Common myeloid progenitor, CD34-positive (primary cell): Measurements from ENCODE around the gene GPX4.

Source experiments
- CTCF ChIA-PET: fragments of 350-600 bp; sonication (Branson Sonifier 250); formaldehyde crosslinking; loops from one replicate; lab custom pipeline; 2021; ENCODE audit warnings: antibody characterized with exemption; lab: Charles Lee
- POLR2A ChIA-PET: fragments of 350-600 bp; sonication (Branson Sonifier 250); formaldehyde crosslinking; loops from one replicate; lab custom pipeline; 2021; ENCODE audit warnings: antibody characterized with exemption; lab: Charles Lee
- DNase-seq, 3 donors: peaks; one replicate each; pipeline versions ENCODE4 v3.0.0 to v3.0.0-alpha.2; 2013
- H3K27ac ChIP-seq, 2 experiments: 1 replicate in 1 of 2; 2 replicates in 1 of 2; pipeline ENCODE4 v1.7.0; 2013; ENCODE audit warnings: inconsistent platforms in 2 of 2, low read length in 2 of 2, mild to moderate bottlenecking in 2 of 2, low read depth in 1 of 2, moderate library complexity in 1 of 2; ENCODE audit not compliant: severe bottlenecking in 2 of 2, insufficient read depth in 1 of 2, poor library complexity in 1 of 2
- H3K27me3 ChIP-seq, 5 experiments: replicated peaks in 2 of 5; 1 replicate in 3 of 5; 2 replicates in 2 of 5; pipeline versions ENCODE4 v1.6.1 to v1.7.0; 2013; ENCODE audit warnings: low read length in 4 of 5, mild to moderate bottlenecking in 2 of 5, moderate library complexity in 2 of 5, inconsistent platforms in 1 of 5; ENCODE audit not compliant: insufficient read depth in 5 of 5, control insufficient read depth in 4 of 5
- H3K36me3 ChIP-seq, 4 experiments: 1 replicate in 2 of 4; 2 replicates in 2 of 4; pipeline versions ENCODE4 v1.6.1 to v1.7.0; 2013; ENCODE audit warnings: low read length in 3 of 4, control low read depth in 1 of 4, mild to moderate bottlenecking in 1 of 4; ENCODE audit not compliant: control insufficient read depth in 4 of 4, insufficient read depth in 4 of 4
- H3K4me1 ChIP-seq, 4 experiments: 1 replicate in 3 of 4; 2 replicates in 1 of 4; pipeline versions ENCODE4 v1.6.1 to v1.7.1; 2013; ENCODE audit warnings: low read length in 3 of 4, mild to moderate bottlenecking in 3 of 4, control low read depth in 1 of 4, inconsistent platforms in 1 of 4, moderate library complexity in 1 of 4; ENCODE audit not compliant: control insufficient read depth in 4 of 4, insufficient read depth in 4 of 4; ENCODE audit errors: control extremely low read depth in 1 of 4
- H3K4me3 ChIP-seq, 7 experiments: 1 replicate in 4 of 7; 2 replicates in 3 of 7; pipeline versions ENCODE4 v1.5.1 to v1.7.0; 2013; ENCODE audit warnings: mild to moderate bottlenecking in 7 of 7, low read length in 6 of 7, moderate library complexity in 6 of 7, inconsistent platforms in 2 of 7, low read depth in 2 of 7, control low read depth in 1 of 7; ENCODE audit not compliant: insufficient read depth in 4 of 7, control insufficient read depth in 1 of 7; ENCODE audit errors: extremely low read depth in 1 of 7
- H3K9me3 ChIP-seq, 5 experiments: 1 replicate in 4 of 5; 2 replicates in 1 of 5; pipeline versions ENCODE4 v1.6.1 to v1.7.1; 2013; ENCODE audit warnings: low read length in 4 of 5, mild to moderate bottlenecking in 2 of 5, inconsistent platforms in 1 of 5, low read depth in 1 of 5, moderate library complexity in 1 of 5; ENCODE audit not compliant: control insufficient read depth in 4 of 5, insufficient read depth in 2 of 5; ENCODE audit errors: control extremely low read depth in 1 of 5
- WGBS: methylation state at CpG from one replicate; pipeline ENCODE4 v1.1.5; 2013; ENCODE audit not compliant: insufficient coverage; 5-methylcytosine and 5-hydroxymethylcytosine counted together

Gene GPX4

GRCh38 chr19:1089891-1090290, 13.9 kb upstream of the GPX4 start:
- Histone ChIP-seq H3K4me1 (peaks cover 2 to 52% (median 50%) of the 10 kb centered on the region in 4 experiments), H3K27me3 (no peaks in the 10 kb centered on the region), H3K27ac (no peak overlapping the region), H3K36me3 (peaks cover 5 to 58% (median 39%) of the 10 kb centered on the region in 4 experiments), H3K4me3 (no peak overlapping the region), H3K9me3 (no peaks in the 10 kb centered on the region)
- DNase-seq, result peak in 2 of 3 donors; percentile 40 to 59
- ChIA-PET CTCF (interaction anchor here (1.2 to 7.1 kb wide), 2 partner anchors 23 to 68 kb away, joined by 3 to 34 read pairs; partner anchors contain the start of genes ARHGAP45 and RNU6-2), POLR2A (interaction anchor here (0.6 to 1.4 kb wide), 2 partner anchors 15 to 179 kb away, joined by 3 read pairs; no protein-coding TSS in a partner anchor)
- 82% methylated on average over 6 of the region's 22 CpGs for WGBS

- H3K27ac ChIP-seq, result no peak overlapping the region
- no peak overlapping the region for H3K4me3 ChIP-seq
- no peaks in the 10 kb centered on the region for H3K9me3 ChIP-seq
- H3K4me1 ChIP-seq, result peaks cover 2 to 58% (median 55%) of the 10 kb centered on the region in 4 experiments
- H3K36me3 ChIP-seq, result peaks cover 3 to 53% (median 32%) of the 10 kb centered on the region in 4 experiments
- ChIA-PET CTCF (interaction anchor here (1.0 to 7.1 kb wide), 2 partner anchors 10 to 25 kb away, joined by 3 to 34 read pairs; partner anchors contain the start of gene ARHGAP45), POLR2A (no interaction called here)
- no peaks in the 10 kb centered on the region for H3K27me3 ChIP-seq
- WGBS, result 98% methylated on average over 37 of the region's 38 CpGs
- DNase-seq, result no peak
Measured at GRCh38 chr19:1090731-1091543, 12.9 kb upstream of the GPX4 start.

- DNase-seq, result no peak
- no peaks in the 10 kb centered on the region for H3K9me3 ChIP-seq
- peaks cover 2 to 56% (median 50%) of the 10 kb centered on the region in 4 experiments for H3K4me1 ChIP-seq
- CTCF ChIA-PET, result interaction anchor here (1.0 to 7.1 kb wide), 2 partner anchors 10 to 25 kb away, joined by 3 to 34 read pairs; partner anchors contain the start of gene ARHGAP45
- H3K27me3 ChIP-seq, result no peaks in the 10 kb centered on the region
- H3K36me3 ChIP-seq, result peaks cover 3 to 45% (median 25%) of the 10 kb centered on the region in 4 experiments
- no peak overlapping the region for H3K4me3 ChIP-seq
- H3K27ac ChIP-seq, result no peak overlapping the region
- POLR2A ChIA-PET, result no interaction called here
- 95% methylated on average over 21 of the region's 27 CpGs for WGBS
Measured at GRCh38 chr19:1091544-1092175, 12.1 kb upstream of the GPX4 start.

- WGBS, result 97% methylated on average over 12 of the region's 15 CpGs
- peaks cover 0 to 39% (median 37%) of the 10 kb centered on the region in 4 experiments for H3K4me1 ChIP-seq
- POLR2A ChIA-PET, result interaction anchor here (0.7 kb wide), 1 partner anchor 17 kb away, joined by 3 read pairs; no protein-coding TSS in a partner anchor
Measured at GRCh38 chr19:1093330-1093729, 10.5 kb upstream of the GPX4 start.

GRCh38 chr19:1093811-1094553, 9.8 kb upstream of the GPX4 start:
- Histone ChIP-seq H3K27ac (peak overlapping the region; percentile 40 to 86), H3K36me3 (peaks cover 3 to 36% (median 23%) of the 10 kb centered on the region in 4 experiments), H3K4me3 (peak overlapping the region; percentile 67 to 93 (median 84)), H3K4me1 (peaks cover 0 to 36% (median 32%) of the 10 kb centered on the region in 4 experiments), H3K9me3 (no peaks in the 10 kb centered on the region), H3K27me3 (no peaks in the 10 kb centered on the region)
- WGBS, result 92% methylated on average over 26 of the region's 32 CpGs
- ChIA-PET POLR2A (interaction anchor here (0.7 to 1.2 kb wide), 2 partner anchors 18 to 159 kb away, joined by 3 read pairs; no protein-coding TSS in a partner anchor), CTCF (interaction anchor here (1.1 to 1.3 kb wide), 2 partner anchors 13 to 27 kb away, joined by 3 to 4 read pairs; partner anchors contain the start of gene ARHGAP45)
- no peak for DNase-seq

More at GRCh38 chr19:1093330-1093729, 10.5 kb upstream of the GPX4 start:
- peak overlapping the region in 2 of 7 experiments; percentile 93 for H3K4me3 ChIP-seq
- no peaks in the 10 kb centered on the region for H3K9me3 ChIP-seq
- CTCF ChIA-PET, result interaction anchor here (1.1 to 1.3 kb wide), 2 partner anchors 13 to 26 kb away, joined by 3 to 4 read pairs; partner anchors contain the start of gene ARHGAP45
- no peaks in the 10 kb centered on the region for H3K27me3 ChIP-seq
- peaks cover 3 to 42% (median 24%) of the 10 kb centered on the region in 4 experiments for H3K36me3 ChIP-seq
- no peak for DNase-seq
- no peak overlapping the region for H3K27ac ChIP-seq

- 0% methylated on average over 18 of the region's 19 CpGs for WGBS
- ChIA-PET POLR2A (interaction anchor here (1.2 kb wide), 1 partner anchor 159 kb away, joined by 3 read pairs; no protein-coding TSS in a partner anchor), CTCF (interaction anchor here (1.3 kb wide), 1 partner anchor 14 kb away, joined by 4 read pairs; no protein-coding TSS in a partner anchor)
- Histone ChIP-seq H3K4me3 (peak overlapping the region; percentile 67 to 93 (median 84)), H3K9me3 (no peaks in the 10 kb centered on the region), H3K27ac (peak overlapping the region; percentile 40 to 86), H3K27me3 (no peaks in the 10 kb centered on the region), H3K36me3 (peaks cover 3 to 30% (median 20%) of the 10 kb centered on the region in 4 experiments), H3K4me1 (peaks cover 0 to 35% (median 29%) of the 10 kb centered on the region in 4 experiments)
- no peak for DNase-seq
Measured at GRCh38 chr19:1094655-1094977, 9.2 kb upstream of the GPX4 start.
